HTERT RPE-1 (cell line): ENCODE measurements around the gene TLCD1.

Experiments
- in situ Hi-C: fragments of 300-500 bp; cut with MboI; formaldehyde crosslinking; loops from 4 replicates; pipeline ENCODE4 v1.14.3; 2020; ENCODE audit warnings: low sequenced_read_pairs

The TLCD1 gene

DNA sequence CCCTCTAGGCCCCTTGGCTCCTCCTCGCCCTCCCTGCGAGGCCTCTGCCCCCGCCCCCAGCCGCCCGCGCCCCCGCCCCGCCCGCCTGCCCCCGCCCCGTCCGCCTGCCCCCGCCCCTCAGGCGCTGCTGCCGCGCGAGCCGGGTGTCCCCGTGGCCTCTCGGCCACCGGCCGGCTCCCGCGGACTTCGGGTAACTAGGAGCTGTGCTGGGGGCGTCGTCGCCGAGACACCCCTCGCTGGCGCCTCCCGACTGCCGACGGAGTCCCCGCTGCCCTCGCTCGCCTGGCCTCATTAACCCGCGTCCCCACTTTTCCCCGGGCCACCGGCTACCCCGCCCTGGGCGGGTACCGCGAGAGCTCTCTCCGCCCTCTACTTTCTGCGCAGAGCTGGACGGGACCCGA, at the start of gene TLCD1:
TLCD1 (minus strand) TSS at position 8 of the 401 bp plus-strand sequence. CDS start 136 bp downstream, outside the sequence.
- in situ Hi-C loops = no loop called here

GRCh38 chr17:28774206-28774605, 48.2 kb upstream of the TLCD1 start:
- in situ Hi-C loops = no loop called here

DNA sequence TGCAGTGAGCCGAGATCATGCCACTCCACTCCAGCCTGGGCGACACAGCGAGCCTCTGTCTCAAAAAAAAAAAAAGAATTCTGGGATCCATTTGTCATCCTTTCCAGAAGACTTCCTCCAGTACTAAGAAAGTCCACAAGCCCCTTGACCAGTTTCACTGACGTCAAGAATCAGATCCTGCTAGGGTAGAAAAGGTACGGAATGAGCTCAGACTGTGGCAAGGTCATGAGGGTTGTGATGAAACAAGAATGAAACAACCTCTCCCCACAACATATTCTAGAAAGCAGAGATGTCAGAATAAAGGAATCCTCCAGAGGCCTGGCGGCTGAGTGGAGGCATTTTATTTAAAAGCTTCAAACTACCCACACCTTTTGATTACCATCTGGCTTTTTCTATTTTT, 47.7 kb upstream of the TLCD1 start:
- in situ Hi-C loops = no loop called here

DNA sequence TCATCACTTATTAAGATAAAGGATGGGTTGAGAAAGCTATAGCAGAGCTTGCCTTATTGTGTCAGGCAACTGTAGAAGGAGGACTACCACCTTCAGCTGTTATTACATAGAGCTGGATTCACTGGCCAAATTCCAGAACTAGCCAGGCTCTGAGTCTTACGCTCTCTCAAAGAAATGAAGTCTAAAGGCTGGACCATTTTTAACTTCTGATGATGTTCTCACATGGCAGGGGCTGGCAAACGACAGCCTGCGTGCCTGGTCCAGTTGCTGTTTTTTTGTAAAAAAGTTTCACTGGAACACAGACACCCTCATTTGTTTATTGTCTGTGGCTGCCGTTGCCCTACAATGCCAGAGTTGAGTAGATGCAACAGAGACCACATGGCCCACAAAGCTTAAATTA, 39.0 kb upstream of the TLCD1 start:
- in situ Hi-C loops = no loop called here

- in situ Hi-C loops = no loop called here
Observed at GRCh38 chr17:28763804-28764266, 37.8 kb upstream of the TLCD1 start.

GRCh38 chr17:28763137-28763799, 37.2 kb upstream of the TLCD1 start:
- in situ Hi-C loops = no loop called here

GRCh38 chr17:28760601-28761562, 34.8 kb upstream of the TLCD1 start:
- in situ Hi-C loops = no loop called here

GRCh38 chr17:28759256-28759865, 33.3 kb upstream of the TLCD1 start:
- in situ Hi-C loops = no loop called here

DNA sequence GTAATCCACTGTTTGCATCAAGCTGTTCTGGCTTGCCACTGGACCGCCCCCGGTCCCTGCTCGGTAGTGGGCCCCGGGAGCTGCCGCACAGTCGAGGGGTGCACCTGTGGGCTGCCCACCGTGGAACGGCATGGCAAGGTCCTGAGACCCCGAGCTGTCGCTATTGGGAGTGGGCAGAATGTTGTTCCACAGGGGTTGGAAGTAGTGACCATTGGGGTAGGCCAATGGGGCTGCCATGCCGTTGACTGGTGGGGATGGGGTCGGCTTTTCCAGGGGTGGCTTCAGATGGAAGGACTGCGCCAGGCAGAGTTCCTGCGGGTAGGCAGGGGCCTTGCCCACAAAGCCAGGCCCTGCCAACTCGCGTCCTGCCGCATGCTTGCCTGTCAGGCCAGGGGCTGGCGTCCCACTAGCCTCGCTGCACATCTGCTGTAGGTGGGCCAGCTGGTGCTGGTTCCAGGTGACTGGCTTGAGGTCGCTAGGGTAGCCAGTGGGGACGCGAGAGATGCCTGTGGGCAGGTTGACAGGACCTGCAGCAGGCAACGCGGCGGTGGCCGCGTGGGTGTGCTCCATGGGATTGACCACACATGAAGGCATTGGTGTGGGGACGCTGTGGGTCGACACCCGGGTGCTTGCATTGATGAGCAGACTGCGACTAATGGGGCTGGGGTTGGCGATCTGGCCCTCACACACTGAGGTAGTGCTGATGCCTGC, 32.5 kb upstream of the TLCD1 start:
- in situ Hi-C loops = no loop called here

- in situ Hi-C loops = no loop called here
Observed at GRCh38 chr17:28756049-28756804, 30.2 kb upstream of the TLCD1 start.

DNA sequence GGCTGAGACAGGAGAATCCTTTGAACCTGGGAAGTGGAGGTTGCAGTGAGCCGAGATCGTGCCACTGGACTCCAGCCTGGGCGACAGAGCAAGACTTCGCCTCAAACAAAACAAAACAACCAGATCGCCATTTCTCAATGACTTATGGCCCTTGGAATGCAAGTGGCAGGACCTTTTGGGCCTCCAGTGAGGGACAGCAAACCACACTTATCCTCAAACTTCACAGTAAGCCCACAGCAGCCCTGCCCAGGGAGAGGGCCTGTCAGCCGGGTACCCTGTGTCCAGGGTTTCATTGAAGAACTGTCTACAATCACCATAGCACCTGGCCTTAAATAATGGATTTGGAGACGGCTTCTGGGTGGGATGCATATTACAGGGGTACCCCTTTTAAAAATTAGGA, 29.5 kb upstream of the TLCD1 start:
- in situ Hi-C loops = no loop called here

DNA sequence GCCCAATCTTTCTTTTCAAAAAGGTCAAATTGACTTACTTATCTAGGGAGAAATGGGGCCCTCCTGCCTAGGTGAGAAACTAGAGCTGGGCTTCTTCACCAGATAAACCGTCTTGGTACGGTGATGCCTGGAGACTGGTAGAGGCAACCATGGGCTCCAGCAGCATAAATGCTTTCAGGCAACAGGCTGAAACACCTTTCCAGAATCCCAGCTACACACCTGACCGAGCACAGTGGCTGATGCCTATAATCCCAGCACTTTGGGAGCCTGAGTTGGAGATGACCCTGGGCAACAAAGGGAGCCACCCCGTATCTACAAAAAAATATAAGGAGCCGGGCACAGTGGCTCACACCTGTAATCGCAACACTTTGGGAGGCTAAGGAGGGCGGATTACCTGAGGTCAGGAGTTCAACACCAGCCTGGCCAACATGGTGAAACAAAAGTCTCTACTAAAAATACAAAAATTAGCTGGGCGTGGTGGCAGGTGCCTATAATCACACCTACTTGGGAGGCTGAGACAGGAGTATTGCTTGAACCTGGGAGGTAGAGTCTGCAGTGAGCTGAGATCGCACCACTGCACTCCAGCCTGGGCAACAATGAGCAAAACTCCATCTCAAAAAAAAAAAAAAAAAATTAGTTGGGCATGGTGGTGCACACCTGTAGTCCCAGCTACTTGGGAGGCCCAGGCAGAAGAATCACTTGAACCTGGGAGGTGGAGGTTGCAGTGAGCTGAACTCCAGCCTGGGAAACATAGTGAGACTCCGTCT, 25.8 kb upstream of the TLCD1 start:
- in situ Hi-C loops = no loop called here

GRCh38 chr17:28750178-28751047, 24.4 kb upstream of the TLCD1 start:
- in situ Hi-C loops = no loop called here

- in situ Hi-C loops = no loop called here
Observed at GRCh38 chr17:28749516-28750177, 23.6 kb upstream of the TLCD1 start.

DNA sequence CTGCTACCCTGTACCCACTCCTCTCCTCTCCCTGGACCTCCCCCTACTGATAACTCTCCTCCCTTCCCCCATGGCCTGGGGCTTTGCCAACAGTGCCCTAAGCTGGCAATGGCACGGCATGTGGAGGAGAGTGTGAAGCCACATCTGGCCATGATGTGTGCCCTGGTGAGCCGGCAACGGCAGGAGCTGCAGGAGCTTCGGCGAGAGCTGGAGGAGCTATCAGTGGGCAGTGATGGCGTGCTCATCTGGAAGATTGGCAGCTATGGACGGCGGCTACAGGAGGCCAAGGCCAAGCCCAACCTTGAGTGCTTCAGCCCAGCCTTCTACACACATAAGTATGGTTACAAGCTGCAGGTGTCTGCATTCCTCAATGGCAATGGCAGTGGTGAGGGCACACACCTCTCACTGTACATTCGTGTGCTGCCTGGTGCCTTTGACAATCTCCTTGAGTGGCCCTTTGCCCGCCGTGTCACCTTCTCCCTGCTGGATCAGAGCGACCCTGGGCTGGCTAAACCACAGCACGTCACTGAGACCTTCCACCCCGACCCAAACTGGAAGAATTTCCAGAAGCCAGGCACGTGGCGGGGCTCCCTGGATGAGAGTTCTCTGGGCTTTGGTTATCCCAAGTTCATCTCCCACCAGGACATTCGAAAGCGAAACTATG, 23.0 kb upstream of the TLCD1 start:
- in situ Hi-C loops = no loop called here

DNA sequence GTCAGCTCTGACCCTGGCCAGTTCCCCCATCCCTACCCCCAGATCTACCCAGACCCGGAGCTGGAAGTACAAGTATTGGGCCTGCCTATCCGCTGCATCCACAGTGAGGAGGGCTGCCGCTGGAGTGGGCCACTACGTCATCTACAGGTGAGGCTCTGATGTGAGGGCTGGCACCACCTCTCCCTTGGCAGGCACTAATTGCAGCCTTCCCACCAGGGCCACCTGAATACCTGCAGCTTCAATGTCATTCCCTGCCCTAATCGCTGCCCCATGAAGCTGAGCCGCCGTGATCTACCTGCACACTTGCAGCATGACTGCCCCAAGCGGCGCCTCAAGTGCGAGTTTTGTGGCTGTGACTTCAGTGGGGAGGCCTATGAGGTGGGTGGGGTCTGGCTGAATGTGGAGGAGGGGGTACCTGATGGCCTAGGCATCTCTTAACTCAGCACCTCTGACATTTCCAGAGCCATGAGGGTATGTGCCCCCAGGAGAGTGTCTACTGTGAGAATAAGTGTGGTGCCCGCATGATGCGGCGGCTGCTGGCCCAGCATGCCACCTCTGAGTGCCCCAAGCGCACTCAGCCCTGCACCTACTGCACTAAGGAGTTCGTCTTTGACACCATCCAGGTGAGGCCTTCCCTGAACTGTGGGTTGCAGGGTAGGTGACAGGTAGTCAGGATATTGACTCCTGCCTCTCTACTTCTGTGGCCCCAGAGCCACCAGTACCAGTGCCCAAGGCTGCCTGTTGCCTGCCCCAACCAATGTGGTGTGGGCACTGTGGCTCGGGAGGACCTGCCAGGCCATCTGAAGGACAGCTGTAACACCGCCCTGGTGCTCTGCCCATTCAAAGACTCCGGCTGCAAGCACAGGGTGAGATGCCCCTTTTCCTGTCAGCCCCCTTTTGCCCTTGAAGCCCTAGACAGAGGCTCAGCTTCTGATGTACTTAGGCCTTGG, 22.0 kb upstream of the TLCD1 start:
- in situ Hi-C loops = no loop called here
